HG03342 (cell line): Measurements from ENCODE around the gene HRH3.

Experiments
- ATAC-seq: cut with Tn5 transposase; IDR thresholded peaks from one replicate; pipeline ENCODE4 v1.9.1; 2021; ENCODE audit warnings: mild to moderate bottlenecking, moderate library complexity; ENCODE audit not compliant: unreplicated experiment

Gene HRH3

GRCh38 chr20:62230696-62231095 is 10.6 kb upstream of the HRH3 start:
- no peak for ATAC-seq

- ATAC-seq: no peak
Observed at GRCh38 chr20:62230276-62230675, 10.2 kb upstream of the HRH3 start.

- ATAC-seq: no peak
Observed at GRCh38 chr20:62229667-62230066, 9.6 kb upstream of the HRH3 start.

- ATAC-seq: no peak
Observed at GRCh38 chr20:62228982-62229545, 9.0 kb upstream of the HRH3 start.

- ATAC-seq: no peak
Observed at GRCh38 chr20:62227977-62228958, 8.2 kb upstream of the HRH3 start.

GRCh38 chr20:62227591-62227976 is 7.5 kb upstream of the HRH3 start:
- no peak for ATAC-seq

- no peak for ATAC-seq
Observed at GRCh38 chr20:62226707-62227590, 6.9 kb upstream of the HRH3 start.

- ATAC-seq: no peak
Observed at GRCh38 chr20:62225820-62226635, 6.0 kb upstream of the HRH3 start.

- no peak for ATAC-seq
Observed at GRCh38 chr20:62225026-62225425, 4.9 kb upstream of the HRH3 start.

GRCh38 chr20:62224113-62224855 is 4.2 kb upstream of the HRH3 start:
- ATAC-seq: no peak

GRCh38 chr20:62223571-62223970 is 3.5 kb upstream of the HRH3 start:
- no peak for ATAC-seq

GRCh38 chr20:62222972-62223371 is 2.9 kb upstream of the HRH3 start:
- no peak for ATAC-seq

GRCh38 chr20:62222266-62222850 is 2.3 kb upstream of the HRH3 start:
- no peak for ATAC-seq

- ATAC-seq: no peak
Observed at GRCh38 chr20:62220666-62221568, 839 bp upstream of the HRH3 start.

- no peak for ATAC-seq
Observed at GRCh38 chr20:62219101-62219991, 732 bp downstream of the HRH3 start.

- no peak for ATAC-seq
Observed at GRCh38 chr20:62217913-62218773, 1.9 kb downstream of the HRH3 start.
